NB4 (cell line): ENCODE data around the gene EDIL3.

Experiments used
- DNase-seq: peaks from one replicate; pipeline ENCODE4 v3.0.0; 2010; ENCODE audit warnings: low read depth
- H3K4me3 ChIP-seq: one replicate; pipeline ENCODE4 v1.5.1; 2011; ENCODE audit warnings: mild to moderate bottlenecking, low read depth, low read length, moderate library complexity
- CTCF ChIP-seq: IDR thresholded peaks from one replicate; pipeline ENCODE4 v1.5.1; 2012; ENCODE audit warnings: low read depth, low read length
- MYC ChIP-seq: IDR thresholded peaks from 2 replicates; pipeline ENCODE4 v1.6.1; 2011; ENCODE audit warnings: low read depth, low read length
- POLR2A ChIP-seq: IDR thresholded peaks from 2 replicates; pipeline ENCODE4 v1.6.1; 2011; ENCODE audit warnings: mild to moderate bottlenecking; ENCODE audit not compliant: insufficient read length; ENCODE audit errors: extremely low read depth
- TF ChIP-seq, protein P1 (sequence below): IDR thresholded peaks from 2 replicates; pipeline ENCODE4 v1.6.1; 2011; ENCODE audit warnings: low read depth, low read length

EDIL3 gene

GRCh38 chr5:84231433-84231832 lies 153.2 kb downstream of the EDIL3 start:
- no peak for DNase-seq
- no peak overlapping the region for H3K4me3 ChIP-seq
- TF ChIP-seq, protein P1, sequence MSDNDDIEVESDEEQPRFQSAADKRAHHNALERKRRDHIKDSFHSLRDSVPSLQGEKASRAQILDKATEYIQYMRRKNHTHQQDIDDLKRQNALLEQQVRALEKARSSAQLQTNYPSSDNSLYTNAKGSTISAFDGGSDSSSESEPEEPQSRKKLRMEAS: no peak
- TF ChIP-seq CTCF: no peak
- no peak for TF ChIP-seq MYC
- TF ChIP-seq POLR2A: no peak

- DNase-seq: no peak
- TF ChIP-seq CTCF: no peak
- TF ChIP-seq, protein P1: no peak
- H3K4me3 ChIP-seq: no peak overlapping the region
Measured at GRCh38 chr5:84229045-84229444, 155.6 kb downstream of the EDIL3 start.

DNA sequence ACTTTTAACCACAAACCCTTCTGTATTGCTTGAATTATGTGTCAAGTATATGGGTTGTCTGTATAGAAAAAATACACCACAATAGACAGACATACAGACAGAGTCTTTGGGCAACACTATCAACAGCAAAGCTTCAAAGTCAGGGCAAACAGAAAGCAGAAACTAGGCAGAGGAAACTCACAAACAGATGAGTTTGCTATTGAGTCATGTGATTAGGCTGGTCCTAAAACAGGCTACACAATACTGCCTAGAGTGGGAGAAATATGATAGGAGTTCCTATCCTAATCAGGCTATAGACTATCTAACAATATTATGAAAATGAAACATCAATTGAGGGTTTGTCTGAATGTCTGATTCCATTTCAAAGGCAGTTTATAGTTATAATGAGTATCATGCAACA lies 156.4 kb downstream of the EDIL3 start:
- DNase-seq: no peak
- no peak overlapping the region for H3K4me3 ChIP-seq
- TF ChIP-seq CTCF (no peak), POLR2A (no peak), MYC (no peak)
- TF ChIP-seq, protein P1: no peak

GRCh38 chr5:84227236-84227635 lies 157.4 kb downstream of the EDIL3 start:
- no peak for DNase-seq
- TF ChIP-seq POLR2A (no peak), MYC (no peak)
- H3K4me3 ChIP-seq: no peak overlapping the region

DNA sequence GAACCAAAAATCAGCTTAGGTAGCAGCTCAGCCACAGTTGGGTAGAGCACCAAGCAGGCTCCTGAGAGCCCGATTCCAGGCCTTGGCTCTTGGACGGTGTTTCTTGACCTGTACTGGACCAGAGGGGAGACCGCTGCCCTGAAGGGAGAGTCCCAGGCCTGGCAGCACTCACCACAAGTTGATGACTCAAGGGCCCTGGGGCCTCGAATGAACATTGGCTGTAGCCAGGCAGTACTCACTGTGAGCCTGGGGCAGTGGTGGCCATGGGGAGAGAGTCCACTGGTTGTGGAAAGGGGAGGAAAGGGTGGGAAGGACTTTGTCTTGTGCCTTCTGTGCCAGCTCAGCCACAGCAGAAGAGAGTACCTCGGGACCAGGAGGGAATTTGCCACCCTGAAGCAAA lies 166.1 kb downstream of the EDIL3 start:
- H3K4me3 ChIP-seq: no peak overlapping the region
- DNase-seq: no peak
- TF ChIP-seq, protein P1: no peak
- TF ChIP-seq POLR2A (no peak), CTCF (no peak), MYC (no peak)

GRCh38 chr5:84215521-84215920 lies 169.2 kb downstream of the EDIL3 start:
- no peak overlapping the region for H3K4me3 ChIP-seq
- TF ChIP-seq MYC: no peak

GRCh38 chr5:84213861-84214260 lies 170.8 kb downstream of the EDIL3 start:
- TF ChIP-seq CTCF (no peak), POLR2A (no peak), MYC (no peak)
- TF ChIP-seq, protein P1: no peak
- no peak overlapping the region for H3K4me3 ChIP-seq

More at GRCh38 chr5:84215521-84215920, 169.2 kb downstream of the EDIL3 start:
- DNase-seq: no peak

More at GRCh38 chr5:84213861-84214260, 170.8 kb downstream of the EDIL3 start:
- DNase-seq: no peak
